ENCODE data around the gene MMP15.

Gene MMP15

DNA sequence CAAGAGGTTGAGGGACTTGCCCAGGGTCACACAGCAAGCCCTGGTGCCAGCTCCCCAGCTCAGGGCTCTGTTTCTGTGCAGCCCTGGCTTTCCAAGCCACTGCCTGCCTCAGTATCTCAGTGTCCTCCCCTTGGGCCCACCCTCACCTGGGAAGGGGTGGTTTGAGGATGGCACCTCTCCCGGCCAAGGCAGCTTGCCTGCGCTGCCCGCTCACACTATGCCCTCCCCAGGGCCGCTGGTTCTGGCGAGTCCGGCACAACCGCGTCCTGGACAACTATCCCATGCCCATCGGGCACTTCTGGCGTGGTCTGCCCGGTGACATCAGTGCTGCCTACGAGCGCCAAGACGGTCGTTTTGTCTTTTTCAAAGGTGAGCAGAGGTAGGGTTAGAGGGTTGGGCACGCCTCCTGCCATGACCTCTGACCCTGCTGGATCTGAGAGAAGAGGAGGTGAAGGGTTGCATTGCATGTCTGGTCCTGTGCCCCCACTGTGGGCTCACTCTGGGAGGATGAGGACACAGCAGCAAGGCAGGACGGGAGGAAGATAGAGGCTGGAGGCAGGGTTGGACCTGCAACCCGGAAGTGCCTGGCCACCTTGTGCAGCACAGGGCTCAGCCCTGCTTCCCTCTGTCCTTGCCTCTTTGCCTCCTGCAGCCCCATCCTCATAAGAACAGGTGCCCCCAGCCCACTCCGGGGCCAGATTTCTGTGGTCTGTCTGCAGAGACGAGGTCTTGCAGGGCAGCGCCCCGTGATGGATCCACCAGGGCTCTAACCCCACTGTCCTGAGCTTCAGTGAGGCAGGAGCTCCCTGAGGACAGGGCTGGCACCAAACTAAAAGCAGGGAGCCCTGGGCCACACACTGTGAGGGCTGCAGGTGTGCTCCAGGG lies 16.7 kb downstream of the MMP15 start:
- no peak for DNase-seq (ENCODE audit: low read depth)
- H3K4me3 ChIP-seq (ENCODE audit: low read length), result no peak overlapping the region
- TF ChIP-seq, protein P1, sequence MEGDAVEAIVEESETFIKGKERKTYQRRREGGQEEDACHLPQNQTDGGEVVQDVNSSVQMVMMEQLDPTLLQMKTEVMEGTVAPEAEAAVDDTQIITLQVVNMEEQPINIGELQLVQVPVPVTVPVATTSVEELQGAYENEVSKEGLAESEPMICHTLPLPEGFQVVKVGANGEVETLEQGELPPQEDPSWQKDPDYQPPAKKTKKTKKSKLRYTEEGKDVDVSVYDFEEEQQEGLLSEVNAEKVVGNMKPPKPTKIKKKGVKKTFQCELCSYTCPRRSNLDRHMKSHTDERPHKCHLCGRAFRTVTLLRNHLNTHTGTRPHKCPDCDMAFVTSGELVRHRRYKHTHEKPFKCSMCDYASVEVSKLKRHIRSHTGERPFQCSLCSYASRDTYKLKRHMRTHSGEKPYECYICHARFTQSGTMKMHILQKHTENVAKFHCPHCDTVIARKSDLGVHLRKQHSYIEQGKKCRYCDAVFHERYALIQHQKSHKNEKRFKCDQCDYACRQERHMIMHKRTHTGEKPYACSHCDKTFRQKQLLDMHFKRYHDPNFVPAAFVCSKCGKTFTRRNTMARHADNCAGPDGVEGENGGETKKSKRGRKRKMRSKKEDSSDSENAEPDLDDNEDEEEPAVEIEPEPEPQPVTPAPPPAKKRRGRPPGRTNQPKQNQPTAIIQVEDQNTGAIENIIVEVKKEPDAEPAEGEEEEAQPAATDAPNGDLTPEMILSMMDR (conservative IDR thresholded peaks at IDR 0.05; ENCODE audit: low read length), result no peak

DNA sequence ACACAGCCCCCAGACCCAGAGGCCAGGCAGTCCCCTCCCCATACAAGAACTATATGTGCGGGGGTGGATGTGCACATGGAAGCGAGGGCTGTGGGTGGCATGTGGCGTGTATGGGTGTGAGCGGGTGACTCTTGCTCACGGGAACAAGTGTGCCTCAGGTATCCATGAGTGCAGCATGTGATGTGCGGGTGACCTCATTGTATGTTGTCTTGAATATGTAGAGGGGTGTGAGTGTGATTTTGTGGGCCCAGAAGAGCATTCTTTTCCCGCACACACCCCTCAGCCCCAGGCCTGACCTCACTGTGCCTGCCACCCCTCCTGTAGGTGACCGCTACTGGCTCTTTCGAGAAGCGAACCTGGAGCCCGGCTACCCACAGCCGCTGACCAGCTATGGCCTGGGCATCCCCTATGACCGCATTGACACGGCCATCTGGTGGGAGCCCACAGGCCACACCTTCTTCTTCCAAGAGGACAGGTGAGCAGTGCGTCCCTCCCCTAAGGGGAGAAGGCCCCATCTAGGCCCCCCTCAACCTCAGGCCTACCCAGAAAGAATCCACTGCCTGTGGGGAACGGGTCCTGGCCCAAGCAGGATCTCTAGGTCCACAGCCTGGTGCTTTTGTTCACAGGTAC lies 17.4 kb downstream of the MMP15 start:
- no peak for DNase-seq (ENCODE audit: low read depth)
- TF ChIP-seq, protein P1 (conservative IDR thresholded peaks at IDR 0.05; ENCODE audit: low read length), result no peak
- H3K4me3 ChIP-seq (ENCODE audit: low read length), result no peak overlapping the region

DNA sequence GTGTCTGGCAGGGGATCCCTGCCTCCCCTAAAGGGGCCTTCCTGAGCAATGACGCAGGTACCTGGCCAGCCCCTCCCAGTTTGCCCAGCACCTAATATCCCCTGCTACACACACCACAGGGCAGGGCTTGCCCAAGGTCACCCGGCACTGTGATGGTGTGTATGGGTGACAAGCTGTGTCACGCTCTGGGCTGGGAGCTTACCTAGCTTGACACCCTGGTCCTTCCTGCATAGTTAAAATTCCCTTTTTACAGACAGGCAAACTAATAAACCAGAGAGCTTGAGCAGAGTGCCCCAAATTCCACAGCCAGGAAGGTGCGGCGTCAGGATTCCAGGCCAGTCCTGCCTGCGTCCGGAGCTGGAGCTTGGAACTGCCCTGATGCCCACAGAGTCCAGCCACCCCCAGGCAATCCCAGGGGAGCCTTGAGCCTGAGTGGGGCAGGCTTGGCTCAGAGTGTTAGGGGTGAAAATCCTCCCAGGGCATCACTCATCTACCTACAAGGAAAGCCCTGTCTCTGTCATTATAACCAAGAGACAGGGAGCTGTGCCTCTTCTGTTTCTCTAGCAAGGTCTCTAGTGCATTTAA lies 18.1 kb downstream of the MMP15 start:
- TF ChIP-seq, protein P1 (conservative IDR thresholded peaks at IDR 0.05; ENCODE audit: low read length), result no peak
- no peak overlapping the region for H3K4me3 ChIP-seq (ENCODE audit: low read length)
- DNase-seq (ENCODE audit: low read depth), result no peak

DNA sequence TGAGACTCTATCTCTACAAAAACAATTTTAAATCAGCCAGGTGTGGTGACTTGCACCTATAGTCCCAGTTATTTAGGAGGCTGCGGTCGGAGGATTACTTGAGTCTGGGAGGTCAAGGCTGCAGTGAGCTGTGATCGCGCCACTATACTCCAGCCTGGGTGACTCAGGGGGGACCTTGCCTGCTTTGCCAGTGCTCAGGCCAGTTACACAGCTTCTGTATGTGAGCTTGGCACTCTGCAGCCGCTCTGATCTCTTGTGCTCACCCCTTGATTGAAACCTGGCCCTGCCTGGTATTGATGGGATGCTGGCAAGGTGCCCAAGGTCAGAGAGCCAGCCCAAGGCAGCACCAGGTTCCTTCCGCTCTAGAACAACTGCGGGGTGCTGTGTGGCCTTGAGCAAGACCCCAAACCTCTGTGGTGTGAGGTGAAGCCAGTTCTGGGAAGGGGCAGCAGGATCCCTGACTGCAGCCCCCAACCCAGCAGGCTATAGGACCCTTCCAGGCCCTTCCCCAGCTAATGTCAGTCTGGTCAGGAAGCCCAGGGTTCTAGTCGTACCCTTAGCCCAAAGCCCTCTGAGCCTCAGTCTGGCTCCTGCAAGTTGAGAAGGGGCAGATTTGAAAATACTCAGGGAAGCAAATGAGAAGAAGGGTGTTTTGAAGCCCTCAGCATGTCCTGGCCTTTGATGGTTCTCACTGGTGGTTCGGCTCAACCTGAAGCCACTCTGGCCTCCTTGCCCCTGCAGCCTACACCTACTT lies 18.9 kb downstream of the MMP15 start:
- DNase-seq (ENCODE audit: low read depth), result no peak
- no peak overlapping the region for H3K4me3 ChIP-seq (ENCODE audit: low read length)
- TF ChIP-seq, protein P1 (conservative IDR thresholded peaks at IDR 0.05; ENCODE audit: low read length), result no peak

DNA sequence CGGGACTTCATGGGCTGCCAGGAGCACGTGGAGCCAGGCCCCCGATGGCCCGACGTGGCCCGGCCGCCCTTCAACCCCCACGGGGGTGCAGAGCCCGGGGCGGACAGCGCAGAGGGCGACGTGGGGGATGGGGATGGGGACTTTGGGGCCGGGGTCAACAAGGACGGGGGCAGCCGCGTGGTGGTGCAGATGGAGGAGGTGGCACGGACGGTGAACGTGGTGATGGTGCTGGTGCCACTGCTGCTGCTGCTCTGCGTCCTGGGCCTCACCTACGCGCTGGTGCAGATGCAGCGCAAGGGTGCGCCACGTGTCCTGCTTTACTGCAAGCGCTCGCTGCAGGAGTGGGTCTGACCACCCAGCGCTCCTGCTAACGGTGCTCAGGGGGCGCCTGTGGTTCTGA lies 19.5 kb downstream of the MMP15 start:
- no peak for DNase-seq (ENCODE audit: low read depth)

DNA sequence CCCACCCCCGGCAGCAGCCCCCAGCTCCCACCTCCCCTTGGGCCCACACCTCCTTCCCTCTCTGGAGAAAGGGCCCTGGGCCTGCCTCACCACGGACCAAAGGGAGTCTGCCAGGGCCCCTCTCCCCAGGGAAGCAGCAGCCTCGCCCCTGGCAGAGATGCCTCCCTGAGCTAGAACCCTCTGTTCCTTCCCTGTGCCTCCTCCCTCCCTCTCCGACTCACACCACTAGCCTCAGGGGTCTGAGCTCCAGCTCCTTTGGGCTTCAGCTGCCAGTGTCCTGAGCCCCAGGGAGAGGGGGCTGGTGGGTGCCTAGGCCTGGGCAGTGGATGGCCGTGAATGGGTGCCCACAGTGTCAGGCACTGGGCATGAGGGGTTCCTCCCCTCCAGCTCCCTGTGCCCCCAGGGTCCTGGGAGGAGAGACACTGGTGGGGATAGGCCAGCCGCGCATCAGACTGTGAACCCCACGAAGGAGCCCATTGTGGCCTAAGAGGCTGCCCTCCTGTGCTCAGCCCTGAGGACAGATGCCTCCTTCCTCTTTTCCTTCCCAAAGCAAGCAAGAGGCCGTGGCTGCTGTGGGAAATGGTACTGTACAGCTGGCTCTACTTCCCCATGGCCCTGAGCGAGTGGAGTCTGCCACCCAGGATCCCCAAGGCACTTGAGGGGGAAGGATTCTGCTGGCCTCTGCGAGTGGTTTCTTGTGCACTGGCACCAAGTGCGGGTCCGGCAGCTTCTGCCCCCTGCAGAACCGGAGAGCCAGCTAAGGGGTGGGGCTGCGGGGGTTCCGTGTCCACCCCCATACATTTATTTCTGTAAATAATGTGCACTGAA lies 20.7 kb downstream of the MMP15 start:
- TF ChIP-seq, protein P1 (conservative IDR thresholded peaks at IDR 0.05; ENCODE audit: low read length), result no peak
- no peak for DNase-seq (ENCODE audit: low read depth)

More for the DNA sequence above, 19.5 kb downstream of the MMP15 start:
- no peak overlapping the region for H3K4me3 ChIP-seq (ENCODE audit: low read length)
- TF ChIP-seq, protein P1 (conservative IDR thresholded peaks at IDR 0.05; ENCODE audit: low read length), result no peak

More for the DNA sequence above, 20.7 kb downstream of the MMP15 start:
- no peak overlapping the region for H3K4me3 ChIP-seq (ENCODE audit: low read length)

Data from AG10803 (cell line).